Hematopoietic multipotent progenitor cell treated with erythropoietin and hydrocortisone succinate and interleukin-3 and kit ligand, for 4 days (in vitro differentiated cells): ENCODE measurements around the gene RANBP3.

Experiments used
- DNase-seq: peaks from one replicate; pipeline ENCODE4 v3.0.0-alpha.2; 2015

Gene RANBP3

GRCh38 chr19:5922161-5922545 is 55.8 kb downstream of the RANBP3 start:
- DNase-seq = no peak

GRCh38 chr19:5921516-5922160 is 56.3 kb downstream of the RANBP3 start:
- no peak for DNase-seq

- no peak for DNase-seq
Measured at GRCh38 chr19:5918463-5919079, 59.4 kb downstream of the RANBP3 start.

GRCh38 chr19:5917431-5918107 is 60.4 kb downstream of the RANBP3 start:
- no peak for DNase-seq

GRCh38 chr19:5916181-5916708 is 61.7 kb downstream of the RANBP3 start:
- no peak for DNase-seq

GRCh38 chr19:5915782-5916165 is 62.2 kb downstream of the RANBP3 start:
- DNase-seq = no peak

GRCh38 chr19:5914946-5915781 is 62.8 kb downstream of the RANBP3 start:
- DNase-seq = no peak

GRCh38 chr19:5914358-5914774 is 63.6 kb downstream of the RANBP3 start:
- no peak for DNase-seq

GRCh38 chr19:5913739-5914357 is 64.1 kb downstream of the RANBP3 start, which contains the start of gene CAPS:
Gene CAPS, plus strand, starts transcription at chr19:5914254. Its CDS starts 153 bp downstream, at chr19:5914407.
- DNase-seq = no peak

GRCh38 chr19:5911366-5911765 is 66.6 kb downstream of the RANBP3 start:
- no peak for DNase-seq

- no peak for DNase-seq
Measured at GRCh38 chr19:5910638-5910907, 67.4 kb downstream of the RANBP3 start.

GRCh38 chr19:5908773-5909442 is 69.0 kb downstream of the RANBP3 start:
- no peak for DNase-seq

- DNase-seq = no peak
Measured at GRCh38 chr19:5907241-5907640, 70.7 kb downstream of the RANBP3 start.

- no peak for DNase-seq
Measured at GRCh38 chr19:5905114-5905778, 72.7 kb downstream of the RANBP3 start.

- peak; percentile 100 for DNase-seq
Measured at GRCh38 chr19:5904352-5905113, 73.4 kb downstream of the RANBP3 start, which contains the start of gene VMAC. Gene VMAC, plus strand, starts transcription at chr19:5904872. Its CDS starts 19 bp downstream, at chr19:5904891.

GRCh38 chr19:5903624-5904351 is 74.2 kb downstream of the RANBP3 start, which contains the start of gene NDUFA11:
Gene NDUFA11, minus strand, starts transcription at chr19:5903790. Its CDS starts 82 bp downstream, at chr19:5903708.
- peak; percentile 97 for DNase-seq

GRCh38 chr19:5903056-5903623 is 74.8 kb downstream of the RANBP3 start:
- peak; percentile 60 for DNase-seq

- no peak for DNase-seq
Measured at GRCh38 chr19:5900976-5901375, 77.0 kb downstream of the RANBP3 start.

GRCh38 chr19:5899728-5900526 is 78.0 kb downstream of the RANBP3 start:
- DNase-seq = no peak
